Activated CD4-positive, alpha-beta T cell treated with anti-CD3 and anti-CD28 coated beads, Interleukin-2, amount 10 ng/mL, durations not matched to agents 7 days and 5 days (primary cell): ENCODE measurements around the gene BMP2. TPM values are rescaled to one million over a fixed set of nuclear protein-coding genes. Genes with fewer than 3 reads are reported as not detected.
A peak's percentile ranks its signal among the peaks of the same experiment; 100 is the strongest.

Source experiments
- CTCF ChIA-PET: fragments of 350-600 bp; sonication (Branson Sonifier 250); formaldehyde crosslinking; loops from one replicate; lab custom pipeline; 2021; ENCODE audit warnings: antibody characterized with exemption; lab: Charles Lee
- POLR2A ChIA-PET: fragments of 350-600 bp; sonication (Branson Sonifier 250); formaldehyde crosslinking; loops from one replicate; lab custom pipeline; 2021; ENCODE audit warnings: antibody characterized with exemption; lab: Charles Lee
- DNase-seq: peaks from one replicate; pipeline ENCODE4 v3.0.0-alpha.2; 2020
- H3K27ac Mint-ChIP-seq: one replicate; pipeline ENCODE4 v1.8.0; 2021; ENCODE audit warnings: mild to moderate bottlenecking, moderate library complexity, mixed read lengths
- H3K27me3 Mint-ChIP-seq: one replicate; pipeline ENCODE4 v1.8.0; 2021; ENCODE audit warnings: mixed read lengths
- H3K36me3 Mint-ChIP-seq: one replicate; pipeline ENCODE4 v1.8.0; 2021; ENCODE audit warnings: low read depth, mixed read lengths
- H3K4me1 Mint-ChIP-seq: one replicate; pipeline ENCODE4 v1.8.0; 2021; ENCODE audit warnings: mixed read lengths
- H3K4me3 Mint-ChIP-seq: one replicate; pipeline ENCODE4 v1.8.0; 2021; ENCODE audit warnings: mild to moderate bottlenecking, moderate library complexity, mixed read lengths
- H3K9me3 Mint-ChIP-seq: one replicate; pipeline ENCODE4 v1.8.0; 2021; ENCODE audit warnings: mixed read lengths
- total RNA-seq, 2 experiments: library from RNA; stranded (reverse); gene quantifications; one replicate each; pipeline ENCODE4 v1.2.3, GENCODE V29; 2021

BMP2 gene
- total RNA-seq: not detected

DNA sequence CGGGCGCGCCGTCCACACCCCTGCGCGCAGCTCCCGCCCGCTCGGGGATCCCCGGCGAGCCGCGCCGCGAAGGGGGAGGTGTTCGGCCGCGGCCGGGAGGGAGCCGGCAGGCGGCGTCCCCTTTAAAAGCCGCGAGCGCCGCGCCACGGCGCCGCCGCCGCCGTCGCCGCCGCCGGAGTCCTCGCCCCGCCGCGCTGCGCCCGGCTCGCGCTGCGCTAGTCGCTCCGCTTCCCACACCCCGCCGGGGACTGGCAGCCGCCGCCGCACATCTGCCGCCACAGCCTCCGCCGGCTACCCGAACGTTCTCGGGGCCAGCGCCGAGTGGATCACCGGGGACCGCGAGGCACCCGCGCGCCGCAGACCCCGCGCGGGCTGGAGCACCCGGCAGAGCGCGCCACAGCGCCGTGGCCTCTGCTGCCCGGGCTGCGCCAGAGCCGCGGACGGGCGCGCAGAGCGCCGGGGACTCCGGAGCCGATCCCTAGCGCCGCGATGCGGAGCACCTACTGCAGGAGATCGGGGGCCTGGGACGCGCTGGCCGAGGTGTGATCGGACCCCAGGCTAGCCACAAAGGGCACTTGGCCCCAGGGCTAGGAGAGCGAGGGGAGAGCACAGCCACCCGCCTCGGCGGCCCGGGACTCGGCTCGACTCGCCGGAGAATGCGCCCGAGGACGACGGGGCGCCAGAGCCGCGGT lies at the start of gene BMP2:
Gene BMP2 (plus strand): TSS at position 151 of the 692 bp plus-strand sequence. CDS start 2,441 bp downstream, outside the sequence.
- Mint-ChIP-seq H3K9me3 (no peaks in the 10 kb centered on the region), H3K4me1 (no peaks in the 10 kb centered on the region), H3K27me3 (peaks cover 60% of the 10 kb centered on the region), H3K27ac (no peak within 1 kb of the TSS), H3K4me3 (peak within 1 kb of the TSS; percentile 48), H3K36me3 (no peaks in the 10 kb centered on the region)
- ChIA-PET CTCF (no interaction called here), POLR2A (no interaction called here)
- no peak for DNase-seq

DNA sequence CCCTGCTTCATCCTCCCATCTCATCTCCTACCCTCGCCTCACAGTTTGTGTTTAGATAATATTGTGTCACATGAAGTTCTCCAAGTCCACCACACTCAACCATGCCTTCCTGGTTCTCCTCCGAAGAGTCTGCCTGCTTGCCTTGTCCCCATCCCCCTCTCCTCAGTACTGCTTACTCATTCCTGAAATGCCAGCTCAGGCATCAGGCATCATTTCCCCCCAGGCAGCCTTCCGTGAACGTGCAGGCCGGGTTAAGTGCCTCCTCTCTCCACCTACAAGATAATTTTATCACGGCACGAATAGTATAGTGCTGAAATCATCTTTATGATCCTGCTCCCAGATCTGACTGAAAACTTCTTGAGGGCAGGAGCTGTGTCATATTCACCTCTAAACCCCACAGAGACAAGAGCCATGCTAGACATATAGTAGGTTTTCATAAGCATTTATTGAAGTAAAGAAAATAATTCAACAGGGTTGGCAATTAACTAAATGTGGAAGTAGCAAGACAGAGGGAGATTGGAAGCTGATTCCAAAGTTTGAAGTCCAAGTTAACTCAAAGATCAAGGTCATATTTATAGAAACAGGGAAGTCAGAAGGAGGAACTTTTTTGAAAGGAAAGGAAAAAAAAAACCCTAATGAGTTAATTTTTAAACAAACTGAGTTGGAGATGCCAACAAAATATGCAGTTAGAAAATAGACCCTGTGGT lies 48.7 kb upstream of the BMP2 start:
- H3K27me3 Mint-ChIP-seq: no peaks in the 10 kb centered on the region
- no peak overlapping the region for H3K4me3 Mint-ChIP-seq
- no peak for DNase-seq
- H3K9me3 Mint-ChIP-seq: peaks cover 3% of the 10 kb centered on the region
- no peaks in the 10 kb centered on the region for H3K36me3 Mint-ChIP-seq
- H3K4me1 Mint-ChIP-seq: no peaks in the 10 kb centered on the region
- POLR2A ChIA-PET: no interaction called here
- no peak overlapping the region for H3K27ac Mint-ChIP-seq
- CTCF ChIA-PET: no interaction called here

DNA sequence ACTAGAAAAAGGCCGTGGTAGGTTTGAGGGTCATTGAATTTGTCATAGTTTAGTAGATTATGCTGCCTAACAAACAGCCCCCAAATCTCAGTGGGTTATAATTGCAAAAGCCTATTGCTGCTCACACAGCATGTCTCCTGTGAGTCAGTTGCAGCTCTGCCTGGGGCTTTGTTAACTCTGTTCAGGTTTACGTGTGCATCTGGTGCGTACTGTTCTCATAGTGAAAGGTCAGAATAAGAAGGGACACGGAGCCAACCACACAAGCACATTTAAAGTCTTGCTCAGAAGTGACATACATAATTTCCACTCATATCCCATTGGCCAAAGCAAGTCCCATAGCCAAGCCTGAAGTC lies 48.1 kb upstream of the BMP2 start:
- Mint-ChIP-seq H3K4me3 (no peak overlapping the region), H3K9me3 (peaks cover 3% of the 10 kb centered on the region), H3K36me3 (no peaks in the 10 kb centered on the region), H3K27me3 (no peaks in the 10 kb centered on the region), H3K4me1 (no peaks in the 10 kb centered on the region), H3K27ac (no peak overlapping the region)
- ChIA-PET POLR2A (no interaction called here), CTCF (no interaction called here)
- DNase-seq: no peak

DNA sequence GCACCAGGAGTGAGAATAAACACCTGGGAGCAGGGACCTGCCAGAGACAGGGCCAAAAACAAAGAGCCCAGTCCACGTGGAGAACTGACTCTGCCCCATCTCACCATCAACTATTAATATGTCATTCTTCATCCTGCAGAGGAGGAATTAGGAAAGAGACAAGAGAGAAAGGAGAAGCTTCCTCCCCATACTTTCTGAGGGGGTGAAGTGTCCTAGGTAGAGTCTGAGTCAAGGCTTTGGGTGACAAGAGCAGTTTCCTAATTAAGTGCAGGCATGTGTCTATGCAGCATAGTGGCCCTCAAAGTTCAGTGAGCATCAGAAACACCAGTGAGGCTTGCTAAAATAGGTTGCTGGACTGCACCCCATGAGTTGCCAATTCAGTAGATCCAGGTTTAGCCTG lies 40.7 kb upstream of the BMP2 start:
- no peaks in the 10 kb centered on the region for H3K4me1 Mint-ChIP-seq
- peaks cover 3% of the 10 kb centered on the region for H3K9me3 Mint-ChIP-seq
- no peak for DNase-seq
- POLR2A ChIA-PET: no interaction called here
- H3K4me3 Mint-ChIP-seq: no peak overlapping the region
- CTCF ChIA-PET: no interaction called here
- H3K36me3 Mint-ChIP-seq: no peaks in the 10 kb centered on the region
- H3K27me3 Mint-ChIP-seq: no peaks in the 10 kb centered on the region
- H3K27ac Mint-ChIP-seq: no peak overlapping the region

DNA sequence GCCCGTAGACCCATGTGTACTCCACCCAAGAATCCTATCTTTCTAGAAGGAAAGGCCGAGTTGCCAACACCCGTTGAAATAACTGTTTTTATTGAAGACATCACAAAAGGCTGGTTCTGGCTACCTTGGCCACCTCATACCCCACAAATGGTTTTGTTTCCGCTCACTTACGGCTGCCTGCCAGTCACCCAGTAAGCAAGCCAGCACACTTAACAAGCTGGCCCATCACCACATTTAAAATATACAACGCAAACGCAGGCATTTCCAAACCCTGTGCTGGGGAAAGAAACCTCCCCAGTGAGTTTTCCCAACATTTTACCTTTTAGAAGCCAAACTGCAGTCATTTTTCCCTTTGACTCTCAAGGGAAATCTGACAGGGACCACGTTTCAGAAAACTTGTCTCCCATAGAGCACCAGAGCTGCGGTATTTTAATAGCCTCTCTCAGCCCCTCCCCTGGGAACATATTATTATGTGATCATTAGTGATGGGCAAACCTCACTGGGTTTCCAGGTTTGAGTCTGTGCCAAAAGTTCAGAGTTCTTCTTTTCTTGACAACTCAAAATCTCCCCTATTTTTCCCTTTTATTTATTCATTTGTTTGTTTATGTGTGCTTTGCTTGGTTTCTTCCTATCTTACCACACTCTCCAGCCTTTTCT lies 36.7 kb upstream of the BMP2 start:
- Mint-ChIP-seq H3K4me1 (no peaks in the 10 kb centered on the region), H3K4me3 (no peak overlapping the region), H3K36me3 (no peaks in the 10 kb centered on the region), H3K9me3 (peaks cover 3% of the 10 kb centered on the region), H3K27me3 (no peaks in the 10 kb centered on the region), H3K27ac (no peak overlapping the region)
- ChIA-PET CTCF (no interaction called here), POLR2A (no interaction called here)
- no peak for DNase-seq

DNA sequence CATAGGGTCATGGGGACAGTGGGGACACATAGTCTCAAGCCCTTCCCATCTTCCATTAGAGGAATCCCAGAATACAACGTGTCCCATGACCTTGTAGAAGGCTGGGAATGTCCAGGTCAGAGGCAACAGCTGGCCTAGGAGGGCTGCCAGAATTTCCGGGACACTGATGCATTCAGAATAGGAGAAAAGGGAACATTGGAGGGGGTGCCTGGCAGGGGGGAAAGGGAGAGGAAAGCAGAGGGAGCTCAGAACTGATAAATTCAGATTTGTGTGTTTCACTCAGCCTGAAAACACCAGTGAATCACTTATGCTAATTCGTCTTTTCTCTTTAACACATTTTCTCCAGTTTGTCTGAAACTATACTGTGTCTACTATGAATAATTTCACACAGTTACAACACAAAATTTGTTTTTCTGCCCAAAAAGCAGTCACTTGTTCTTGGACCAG lies 35.5 kb upstream of the BMP2 start:
- no peaks in the 10 kb centered on the region for H3K36me3 Mint-ChIP-seq
- no peaks in the 10 kb centered on the region for H3K27me3 Mint-ChIP-seq
- POLR2A ChIA-PET: no interaction called here
- H3K27ac Mint-ChIP-seq: no peak overlapping the region
- peaks cover 3% of the 10 kb centered on the region for H3K9me3 Mint-ChIP-seq
- CTCF ChIA-PET: no interaction called here
- no peak overlapping the region for H3K4me3 Mint-ChIP-seq
- no peak for DNase-seq
- no peaks in the 10 kb centered on the region for H3K4me1 Mint-ChIP-seq

DNA sequence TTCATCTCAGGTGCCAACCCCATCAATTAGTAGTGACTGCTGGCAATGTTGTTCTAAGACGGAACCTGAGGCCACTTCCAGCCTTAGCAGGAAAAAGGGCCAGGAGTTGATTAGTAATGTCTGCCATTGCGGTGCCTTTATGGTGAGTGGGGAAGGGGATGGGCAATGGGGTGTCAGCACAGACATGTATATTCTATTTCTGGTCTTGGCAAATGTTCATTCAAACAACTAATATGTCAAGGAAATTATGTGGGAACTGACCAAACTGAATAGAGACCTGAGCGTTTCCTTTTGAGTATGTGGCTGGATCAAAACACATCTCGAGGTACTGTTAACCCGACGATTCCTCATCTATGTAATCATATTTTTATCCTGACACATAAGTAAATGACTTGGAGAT lies 34.6 kb upstream of the BMP2 start:
- no peaks in the 10 kb centered on the region for H3K4me1 Mint-ChIP-seq
- H3K36me3 Mint-ChIP-seq: no peaks in the 10 kb centered on the region
- CTCF ChIA-PET: no interaction called here
- no peaks in the 10 kb centered on the region for H3K27me3 Mint-ChIP-seq
- no peak overlapping the region for H3K27ac Mint-ChIP-seq
- POLR2A ChIA-PET: no interaction called here
- H3K4me3 Mint-ChIP-seq: no peak overlapping the region
- H3K9me3 Mint-ChIP-seq: peaks cover 3% of the 10 kb centered on the region
- DNase-seq: no peak

DNA sequence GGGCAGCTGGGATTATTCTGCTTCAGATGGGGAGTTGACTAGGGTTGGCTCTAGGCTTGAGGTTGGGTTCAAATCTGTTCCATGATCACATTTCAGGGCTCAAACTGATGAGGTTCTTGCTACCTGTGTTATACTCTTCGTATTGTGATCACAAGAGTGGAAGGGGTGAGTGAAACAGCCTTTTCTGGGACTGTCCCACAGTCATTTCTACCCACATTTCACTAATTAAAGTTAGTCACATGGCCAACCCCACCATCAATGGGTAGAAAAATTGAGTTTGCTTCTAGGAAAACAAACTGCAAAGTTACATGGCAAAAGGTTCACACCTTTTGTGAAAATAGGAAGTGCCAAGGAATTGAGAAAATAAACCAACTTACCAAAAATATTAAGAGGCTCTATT lies 33.5 kb upstream of the BMP2 start:
- ChIA-PET POLR2A (no interaction called here), CTCF (no interaction called here)
- no peaks in the 10 kb centered on the region for H3K27me3 Mint-ChIP-seq
- H3K4me3 Mint-ChIP-seq: no peak overlapping the region
- H3K4me1 Mint-ChIP-seq: no peaks in the 10 kb centered on the region
- H3K27ac Mint-ChIP-seq: no peak overlapping the region
- peaks cover 3% of the 10 kb centered on the region for H3K9me3 Mint-ChIP-seq
- no peaks in the 10 kb centered on the region for H3K36me3 Mint-ChIP-seq
- no peak for DNase-seq

DNA sequence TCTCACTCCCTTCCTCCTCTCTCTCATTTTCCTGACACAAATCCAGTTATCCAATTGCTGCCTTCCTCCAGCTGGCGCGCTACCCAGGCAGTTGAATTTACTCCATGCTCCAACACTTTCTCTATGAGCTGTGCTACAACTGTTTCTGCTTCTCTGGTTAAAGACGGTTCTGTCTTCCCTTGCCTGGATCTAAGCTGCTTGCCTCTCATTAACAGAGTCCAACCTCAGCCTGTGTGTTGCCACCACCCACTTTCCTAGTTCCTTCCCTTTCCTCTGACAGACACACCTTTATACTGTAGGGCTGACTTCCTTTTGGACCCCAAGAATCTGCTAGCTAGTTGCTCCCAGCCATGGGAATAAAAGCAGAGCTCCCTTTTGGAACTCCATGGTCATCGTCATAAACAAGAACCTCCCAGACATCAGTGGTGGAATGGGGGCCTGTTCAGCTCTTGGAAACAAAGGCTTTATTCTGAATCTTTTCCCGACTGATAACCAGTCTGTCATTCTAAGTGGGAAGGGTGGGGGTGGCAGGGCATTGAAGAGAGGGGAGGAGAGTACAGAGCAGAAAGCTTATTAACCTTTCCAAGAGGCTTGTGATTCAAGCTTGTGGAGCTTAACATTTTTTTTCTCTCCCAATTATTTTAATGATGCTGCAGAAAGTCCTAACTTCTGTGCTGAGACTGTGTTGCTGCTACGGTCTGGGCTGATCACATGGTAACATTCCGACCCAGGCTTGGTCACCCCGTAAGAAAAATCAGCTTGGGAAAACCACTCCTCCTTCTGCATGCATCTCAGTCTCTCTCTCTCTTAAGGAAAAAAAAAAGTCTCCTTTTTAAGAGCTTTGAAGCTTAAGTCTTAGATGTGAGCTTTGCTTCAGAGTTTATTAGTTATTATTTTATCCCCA lies 31.3 kb upstream of the BMP2 start:
- Mint-ChIP-seq H3K4me1 (no peaks in the 10 kb centered on the region), H3K9me3 (no peaks in the 10 kb centered on the region), H3K36me3 (no peaks in the 10 kb centered on the region), H3K4me3 (no peak overlapping the region), H3K27me3 (no peaks in the 10 kb centered on the region), H3K27ac (no peak overlapping the region)
- POLR2A ChIA-PET: no interaction called here
- CTCF ChIA-PET: interaction anchor here (0.7 kb wide), 1 partner anchor 499 kb away, joined by 3 read pairs; no protein-coding TSS in a partner anchor
- no peak for DNase-seq

DNA sequence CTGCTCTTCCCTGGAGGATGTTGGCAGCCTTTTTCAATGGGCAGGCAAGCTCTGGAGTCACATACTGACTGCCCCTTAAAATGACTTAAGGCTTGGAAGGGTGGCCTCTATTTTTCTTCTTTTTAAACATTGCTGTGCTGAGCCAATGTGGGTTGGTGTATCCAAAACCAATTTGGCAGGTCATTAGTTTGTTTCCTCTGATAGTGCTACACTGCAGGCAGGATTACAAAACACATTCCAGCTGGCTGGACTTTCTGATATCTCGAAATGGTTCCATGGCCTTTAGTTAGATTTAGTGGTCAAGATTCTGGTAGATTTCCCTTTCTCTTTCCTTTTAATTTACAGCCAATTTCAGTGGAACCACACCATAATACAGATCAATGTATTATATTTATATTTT lies 28.1 kb upstream of the BMP2 start:
- no peaks in the 10 kb centered on the region for H3K9me3 Mint-ChIP-seq
- no peaks in the 10 kb centered on the region for H3K27me3 Mint-ChIP-seq
- H3K4me1 Mint-ChIP-seq: no peaks in the 10 kb centered on the region
- ChIA-PET CTCF (no interaction called here), POLR2A (interaction anchor here (0.7 kb wide), 1 partner anchor 1360 kb away, joined by 3 read pairs; no protein-coding TSS in a partner anchor)
- no peak overlapping the region for H3K4me3 Mint-ChIP-seq
- no peak for DNase-seq
- H3K36me3 Mint-ChIP-seq: no peaks in the 10 kb centered on the region
- H3K27ac Mint-ChIP-seq: no peak overlapping the region

DNA sequence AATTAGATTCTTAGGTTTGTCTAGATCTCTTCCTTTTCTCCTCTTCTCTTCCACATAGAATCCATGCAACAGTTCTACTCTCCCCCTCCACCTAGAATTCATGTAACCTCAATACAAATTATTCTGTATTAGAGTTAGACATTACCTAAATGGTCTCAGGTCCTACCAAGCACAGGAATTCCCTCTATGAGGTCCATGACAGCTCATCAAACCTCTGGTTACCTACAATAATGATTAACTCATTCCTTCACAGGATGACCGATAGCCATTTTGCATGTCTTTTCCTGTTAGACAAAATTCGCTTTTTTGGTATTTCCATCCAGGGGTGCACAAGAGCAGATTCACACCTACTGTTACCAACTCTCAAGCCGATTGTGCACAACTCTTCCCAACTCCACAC lies 27.4 kb upstream of the BMP2 start:
- no peaks in the 10 kb centered on the region for H3K9me3 Mint-ChIP-seq
- no peaks in the 10 kb centered on the region for H3K27me3 Mint-ChIP-seq
- H3K4me1 Mint-ChIP-seq: no peaks in the 10 kb centered on the region
- H3K27ac Mint-ChIP-seq: no peak overlapping the region
- DNase-seq: no peak
- ChIA-PET POLR2A (no interaction called here), CTCF (interaction anchor here (0.6 kb wide), 1 partner anchor 60 kb away, joined by 3 read pairs; no protein-coding TSS in a partner anchor)
- H3K4me3 Mint-ChIP-seq: no peak overlapping the region
- H3K36me3 Mint-ChIP-seq: no peaks in the 10 kb centered on the region

DNA sequence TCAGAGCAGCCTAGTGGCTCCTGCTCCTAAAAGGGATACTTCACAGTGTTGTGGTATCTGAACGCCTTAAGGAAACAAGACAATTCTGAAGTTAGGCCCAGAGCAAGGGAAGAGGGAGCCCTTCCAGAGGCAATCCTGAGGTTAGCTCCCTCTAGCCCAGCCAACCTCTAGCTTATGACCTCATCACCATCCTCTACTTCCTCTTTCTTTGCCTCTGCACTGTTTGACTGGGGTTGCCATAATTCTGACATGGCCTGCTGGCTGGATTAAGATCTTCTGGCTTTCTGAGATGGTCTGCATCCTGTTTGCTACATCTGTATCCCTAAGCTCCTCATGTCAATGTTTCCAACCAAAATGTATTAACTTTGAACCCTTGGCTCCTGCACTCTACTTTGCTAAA lies 23.3 kb upstream of the BMP2 start:
- H3K9me3 Mint-ChIP-seq: no peaks in the 10 kb centered on the region
- CTCF ChIA-PET: no interaction called here
- no peak overlapping the region for H3K4me3 Mint-ChIP-seq
- H3K27ac Mint-ChIP-seq: no peak overlapping the region
- H3K36me3 Mint-ChIP-seq: no peaks in the 10 kb centered on the region
- no peaks in the 10 kb centered on the region for H3K27me3 Mint-ChIP-seq
- POLR2A ChIA-PET: no interaction called here
- no peak for DNase-seq
- no peaks in the 10 kb centered on the region for H3K4me1 Mint-ChIP-seq
